ENCODE measurements around the gene GNPTAB. TPM values are rescaled to one million over a fixed set of nuclear protein-coding genes. Genes with fewer than 3 reads are reported as not detected.
"Not testable (repeated sequence)": the region's sequence is repeated elsewhere in the genome, so short reads cannot be mapped to it uniquely, and the experiment has no call there.

Gene GNPTAB
- total and polyA plus RNA-seq, 2 of the 8 experiments (the other 6 are each of a cell fraction or from before 2014, with no cell fraction given): 21.5 to 51.3 TPM

DNA sequence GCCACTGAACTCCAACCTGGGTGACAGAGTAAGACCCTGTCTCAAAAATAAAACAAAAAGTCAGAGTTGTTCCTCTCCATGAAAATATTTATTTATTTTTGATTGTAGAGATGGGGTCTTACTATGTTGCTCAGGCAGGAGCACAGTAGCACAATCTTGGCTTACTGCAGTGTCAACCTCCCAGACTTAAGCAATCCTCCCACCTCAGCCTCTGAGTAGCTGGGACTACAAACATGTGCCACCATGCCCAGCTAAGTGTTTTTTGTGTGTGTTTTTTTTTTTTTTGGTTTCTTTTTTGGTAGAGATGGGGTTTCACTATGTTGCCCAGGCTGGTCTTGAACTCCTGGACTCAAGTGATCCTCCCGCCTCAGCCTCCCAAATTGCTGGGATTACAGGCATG is 18.0 kb downstream of the GNPTAB start:
- not testable (repeated sequence) for DNase-seq (ENCODE audit: low read depth in 1 of 2, low spot score in 2 of 2); H3K4me2 ChIP-seq (ENCODE audit: insufficient read depth in 1 of 2, low read depth in 2 of 2, low read length in 2 of 2); H3K4me3 ChIP-seq (ENCODE audit: extremely low read depth in 1 of 4, insufficient read depth in 2 of 4, low read depth in 3 of 4, low read length in 4 of 4); H2BK120ac ChIP-seq (replicated peaks; ENCODE audit: low read depth, low read length); H3K9ac ChIP-seq (replicated peaks in 1 of 4; ENCODE audit: extremely low read depth in 1 of 4, low read depth in 3 of 4, low read length in 3 of 4); H4K20me1 ChIP-seq (replicated peaks in 1 of 2; ENCODE audit: control insufficient read depth in 1 of 2, insufficient read depth in 2 of 2, low read length in 2 of 2); H3K27ac ChIP-seq (ENCODE audit: low read depth, low read length); H4K91ac ChIP-seq (replicated peaks; ENCODE audit: insufficient read length, low read length); H4K8ac ChIP-seq (ENCODE audit: extremely low read depth, insufficient read depth, low read length); H3K23me2 ChIP-seq (ENCODE audit: low read depth, low read length); H3K4ac ChIP-seq (replicated peaks; ENCODE audit: insufficient read length, low read depth, low read length); H4K5ac ChIP-seq (ENCODE audit: insufficient read length, low read depth, low read length); H3K9me3 ChIP-seq (ENCODE audit: insufficient read depth in 2 of 2, low read depth in 1 of 2, low read length in 1 of 2); H2AK5ac ChIP-seq (ENCODE audit: low read depth, low read length); H2BK5ac ChIP-seq (ENCODE audit: low read depth, low read length); H3K23ac ChIP-seq (ENCODE audit: insufficient read length); H2BK12ac ChIP-seq (ENCODE audit: low read depth, low read length); H3K36me3 ChIP-seq (ENCODE audit: control insufficient read depth in 2 of 4, insufficient read depth in 4 of 4, low read length in 3 of 4); H3K4me1 ChIP-seq (replicated peaks in 1 of 4; ENCODE audit: control insufficient read depth in 3 of 4, insufficient read depth in 4 of 4, low read length in 3 of 4); FAIRE-seq; H3K56ac ChIP-seq (replicated peaks; ENCODE audit: insufficient read length, low read depth, low read length); H3K18ac ChIP-seq (ENCODE audit: extremely low read depth, low read length); H2BK15ac ChIP-seq (ENCODE audit: low read length); H2AFZ ChIP-seq (ENCODE audit: low read length); H2BK20ac ChIP-seq (ENCODE audit: low read length); H3K27me3 ChIP-seq (replicated peaks in 1 of 4; ENCODE audit: control insufficient read depth in 3 of 4, extremely low read depth in 1 of 4, insufficient read depth in 3 of 4, low read length in 3 of 4); H3K14ac ChIP-seq (ENCODE audit: insufficient read length)
- peaks cover 1 to 87% of the 10 kb centered on the region in 2 experiments; a peak in 3 of 4 replicates for H3K79me2 ChIP-seq (ENCODE audit: control insufficient read depth in 1 of 2, insufficient read depth in 2 of 2, low read length in 2 of 2)
- H3K79me1 ChIP-seq (ENCODE audit: low read depth, low read length): peaks cover 10% of the 10 kb centered on the region
- 100% methylated on average over 1 of the region's 1 CpG; no CpG with 5 or more reads in 1 of the 2 experiments for WGBS, 2 experiments (ENCODE audit: extremely low coverage in 1 of 2, insufficient coverage in 1 of 2, insufficient read length in 1 of 2, insufficient replicate concordance in 2 of 2, low coverage in 1 of 2, low lambda C conversion rate in 2 of 2, missing lambda C conversion rate in 1 of 2)
- POLR2A ChIA-PET (ENCODE audit: partially characterized antibody): interaction anchor here (0.6 to 1.2 kb wide), 2 partner anchors 15 to 1408 kb away, joined by 4 to 5 read pairs; no protein-coding TSS in a partner anchor
- CTCF ChIA-PET (ENCODE audit: partially characterized antibody): interaction anchor here (0.7 to 2.4 kb wide), 2 partner anchors 9 to 12 kb away, joined by 3 to 11 read pairs; no protein-coding TSS in a partner anchor

DNA sequence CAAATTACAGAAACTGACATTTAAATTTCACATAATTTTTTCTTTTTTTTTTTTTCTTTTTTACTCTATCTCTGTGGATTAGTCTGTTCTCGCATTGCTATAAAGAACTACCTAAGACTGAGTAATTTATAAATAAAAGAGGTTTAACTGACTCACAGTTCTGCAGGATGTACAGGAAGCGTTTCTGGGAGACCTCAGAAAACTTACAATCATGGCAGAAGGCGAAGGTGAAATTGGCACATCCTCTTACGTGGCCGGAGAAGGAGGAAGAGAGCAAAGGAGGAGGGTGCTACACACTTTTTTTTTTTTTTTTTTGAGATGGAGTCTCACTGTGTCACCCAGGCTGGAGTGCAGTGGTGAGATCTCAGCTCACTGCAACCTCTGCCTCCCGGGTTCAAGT is 19.4 kb downstream of the GNPTAB start:
- H4K8ac ChIP-seq (ENCODE audit: extremely low read depth, insufficient read depth, low read length); H2BK15ac ChIP-seq (ENCODE audit: low read length); H3K4ac ChIP-seq (replicated peaks; ENCODE audit: insufficient read length, low read depth, low read length); FAIRE-seq; H3K18ac ChIP-seq (ENCODE audit: extremely low read depth, low read length); H3K9me3 ChIP-seq (ENCODE audit: insufficient read depth in 2 of 2, low read depth in 1 of 2, low read length in 1 of 2); H3K23ac ChIP-seq (ENCODE audit: insufficient read length); DNase-seq (ENCODE audit: low read depth in 1 of 2, low spot score in 2 of 2); H3K56ac ChIP-seq (replicated peaks; ENCODE audit: insufficient read length, low read depth, low read length); H4K91ac ChIP-seq (replicated peaks; ENCODE audit: insufficient read length, low read length); H4K5ac ChIP-seq (ENCODE audit: insufficient read length, low read depth, low read length); H3K14ac ChIP-seq (ENCODE audit: insufficient read length); H3K27me3 ChIP-seq (replicated peaks in 1 of 4; ENCODE audit: control insufficient read depth in 3 of 4, extremely low read depth in 1 of 4, insufficient read depth in 3 of 4, low read length in 3 of 4); H3K23me2 ChIP-seq (ENCODE audit: low read depth, low read length); H2AFZ ChIP-seq (ENCODE audit: low read length); H2BK12ac ChIP-seq (ENCODE audit: low read depth, low read length); H4K20me1 ChIP-seq (replicated peaks in 1 of 2; ENCODE audit: control insufficient read depth in 1 of 2, insufficient read depth in 2 of 2, low read length in 2 of 2); H3K36me3 ChIP-seq (ENCODE audit: control insufficient read depth in 2 of 4, insufficient read depth in 4 of 4, low read length in 3 of 4); H3K4me3 ChIP-seq (ENCODE audit: extremely low read depth in 1 of 4, insufficient read depth in 2 of 4, low read depth in 3 of 4, low read length in 4 of 4); H3K4me1 ChIP-seq (replicated peaks in 1 of 4; ENCODE audit: control insufficient read depth in 3 of 4, insufficient read depth in 4 of 4, low read length in 3 of 4); H2BK20ac ChIP-seq (ENCODE audit: low read length); H3K9ac ChIP-seq (replicated peaks in 1 of 4; ENCODE audit: extremely low read depth in 1 of 4, low read depth in 3 of 4, low read length in 3 of 4); H2BK5ac ChIP-seq (ENCODE audit: low read depth, low read length); H2BK120ac ChIP-seq (replicated peaks; ENCODE audit: low read depth, low read length); H2AK5ac ChIP-seq (ENCODE audit: low read depth, low read length); H3K4me2 ChIP-seq (ENCODE audit: insufficient read depth in 1 of 2, low read depth in 2 of 2, low read length in 2 of 2); H3K27ac ChIP-seq (ENCODE audit: low read depth, low read length): not testable (repeated sequence)
- ChIA-PET POLR2A (ENCODE audit: partially characterized antibody) (interaction anchor here (1.4 kb wide), 1 partner anchor 11 kb away, joined by 7 read pairs; no protein-coding TSS in a partner anchor), CTCF (ENCODE audit: partially characterized antibody) (interaction anchor here (0.7 to 2.4 kb wide), 3 partner anchors 9 to 19 kb away, joined by 3 to 11 read pairs (median 4); no protein-coding TSS in a partner anchor)
- Histone ChIP-seq H3K79me2 (ENCODE audit: control insufficient read depth in 1 of 2, insufficient read depth in 2 of 2, low read length in 2 of 2) (peaks cover 0 to 87% of the 10 kb centered on the region in 2 experiments; a peak in 3 of 4 replicates), H3K79me1 (ENCODE audit: low read depth, low read length) (peaks cover 10% of the 10 kb centered on the region)
- 90% methylated on average over 6 of the region's 6 CpGs; no CpG with 5 or more reads in 1 of the 2 experiments for WGBS, 2 experiments (ENCODE audit: extremely low coverage in 1 of 2, insufficient coverage in 1 of 2, insufficient read length in 1 of 2, insufficient replicate concordance in 2 of 2, low coverage in 1 of 2, low lambda C conversion rate in 2 of 2, missing lambda C conversion rate in 1 of 2)
